H1 (cell line): ENCODE data around the gene TFF3. TPM values are rescaled to one million over a fixed set of nuclear protein-coding genes. Genes with fewer than 3 reads are reported as not detected.

Experiments
- CTCF ChIA-PET: fragments of 300-600 bp; sonication (Branson Sonifier 250); formaldehyde crosslinking; loops from one replicate; lab custom pipeline; 2021; ENCODE audit not compliant: partially characterized antibody; lab: Charles Lee
- POLR2A ChIA-PET: fragments of 300-600 bp; sonication (Branson Sonifier 250); formaldehyde crosslinking; loops from one replicate; lab custom pipeline; 2021; ENCODE audit warnings: inconsistent platforms; ENCODE audit not compliant: partially characterized antibody; lab: Charles Lee
- DNase-seq, 2 experiments: peaks; one replicate each; pipeline versions ENCODE4 v3.0.0 to v3.0.0-alpha.2; 2010 to 2022; ENCODE audit warnings: low spot score in 2 of 2, low read depth in 1 of 2, mixed read lengths in 1 of 2
- FAIRE-seq: peaks from 2 replicates; lab custom pipeline; 2011; peaks lifted over from hg19 to GRCh38; lab: Jason Lieb, UNC
- H2AFZ ChIP-seq: 2 replicates; pipeline ENCODE4 v1.8.1; 2012; ENCODE audit warnings: low read length, inconsistent platforms
- H2AK5ac ChIP-seq: 2 replicates; pipeline ENCODE4 v1.6.1; 2013; ENCODE audit warnings: low read depth, low read length
- H2BK120ac ChIP-seq: replicated peaks from 2 replicates; pipeline ENCODE3; 2013; ENCODE audit warnings: low read depth, low read length, inconsistent platforms
- H2BK12ac ChIP-seq: 2 replicates; pipeline ENCODE4 v1.6.1; 2013; ENCODE audit warnings: low read depth, low read length
- H2BK15ac ChIP-seq: 2 replicates; pipeline ENCODE4 v1.6.1; 2013; ENCODE audit warnings: low read length
- H2BK20ac ChIP-seq: 2 replicates; pipeline ENCODE4 v1.6.1; 2013; ENCODE audit warnings: low read length
- H2BK5ac ChIP-seq: 2 replicates; pipeline ENCODE4 v1.6.1; 2013; ENCODE audit warnings: low read depth, low read length
- H3K14ac ChIP-seq: 2 replicates; pipeline ENCODE4 v1.6.1; 2013; ENCODE audit warnings: inconsistent platforms; ENCODE audit not compliant: insufficient read length
- H3K18ac ChIP-seq: 2 replicates; pipeline ENCODE4 v1.6.1; 2013; ENCODE audit warnings: low read length; ENCODE audit errors: extremely low read depth
- H3K23ac ChIP-seq: 2 replicates; pipeline ENCODE4 v1.6.1; 2013; ENCODE audit warnings: inconsistent platforms; ENCODE audit not compliant: insufficient read length
- H3K23me2 ChIP-seq: 2 replicates; pipeline ENCODE4 v1.6.1; 2013; ENCODE audit warnings: low read depth, low read length
- H3K27ac ChIP-seq: 2 replicates; pipeline ENCODE4 v1.6.1; 2011; ENCODE audit warnings: low read depth, low read length, inconsistent platforms
- H3K27me3 ChIP-seq, 4 experiments: replicated peaks in 1 of 4; 1 replicate in 1 of 4; 2 replicates in 3 of 4; pipeline versions ENCODE4 v1.6.1 to v1.8.1; 2011 to 2013; ENCODE audit warnings: low read length in 3 of 4, mild to moderate bottlenecking in 3 of 4, inconsistent platforms in 2 of 4, mixed read lengths in 2 of 4, moderate library complexity in 1 of 4; ENCODE audit not compliant: control insufficient read depth in 3 of 4, insufficient read depth in 3 of 4; ENCODE audit errors: extremely low read depth in 1 of 4
- H3K36me3 ChIP-seq, 4 experiments: 2 replicates each; pipeline versions ENCODE4 v1.6.1 to v1.8.1; 2011 to 2013; ENCODE audit warnings: mild to moderate bottlenecking in 4 of 4, low read length in 3 of 4, moderate library complexity in 2 of 4, control low read depth in 1 of 4, inconsistent platforms in 1 of 4; ENCODE audit not compliant: insufficient read depth in 4 of 4, control insufficient read depth in 2 of 4
- H3K4ac ChIP-seq: replicated peaks from 2 replicates; pipeline ENCODE3; 2013; ENCODE audit warnings: low read length, low read depth, mixed read lengths, inconsistent platforms; ENCODE audit not compliant: insufficient read length
- H3K4me1 ChIP-seq, 4 experiments: replicated peaks in 1 of 4; 1 replicate in 1 of 4; 2 replicates in 3 of 4; pipeline versions ENCODE4 v1.6.1 to v1.8.1; 2011 to 2013; ENCODE audit warnings: low read length in 3 of 4, inconsistent platforms in 2 of 4, mixed read lengths in 1 of 4; ENCODE audit not compliant: insufficient read depth in 4 of 4, control insufficient read depth in 3 of 4
- H3K4me2 ChIP-seq, 2 experiments: 2 replicates each; pipeline versions ENCODE4 v1.6.1 to v1.8.1; 2011 to 2013; ENCODE audit warnings: low read depth in 2 of 2, low read length in 2 of 2, control low read depth in 1 of 2, inconsistent platforms in 1 of 2, mild to moderate bottlenecking in 1 of 2; ENCODE audit not compliant: insufficient read depth in 1 of 2
- H3K4me3 ChIP-seq, 4 experiments: fragments of 200-600, 300-600 bp in 1 of 4; sonication (generic), shearing (Covaris generic), sonication (Bioruptor Twin) in 1 of 4; 2 replicates each; pipeline versions ENCODE4 v1.5.1 to v1.8.1; 2011 to 2016; ENCODE audit warnings: low read length in 4 of 4, low read depth in 3 of 4, control low read depth in 2 of 4, inconsistent platforms in 2 of 4, mild to moderate bottlenecking in 2 of 4, mixed read lengths in 1 of 4, moderate library complexity in 1 of 4; ENCODE audit not compliant: insufficient read depth in 2 of 4; ENCODE audit errors: extremely low read depth in 1 of 4
- H3K56ac ChIP-seq: replicated peaks from 2 replicates; pipeline ENCODE3; 2013; ENCODE audit warnings: low read depth, mild to moderate bottlenecking, mixed read lengths, low read length, inconsistent platforms; ENCODE audit not compliant: insufficient read length
- H3K79me1 ChIP-seq: 2 replicates; pipeline ENCODE4 v1.6.1; 2013; ENCODE audit warnings: low read depth, low read length, control low read depth
- H3K79me2 ChIP-seq, 2 experiments: 2 replicates each; pipeline versions ENCODE4 v1.6.1 to v1.8.1; 2012 to 2013; ENCODE audit warnings: low read length in 2 of 2, mild to moderate bottlenecking in 2 of 2, inconsistent platforms in 1 of 2; ENCODE audit not compliant: insufficient read depth in 2 of 2, control insufficient read depth in 1 of 2
- H3K9ac ChIP-seq, 4 experiments: replicated peaks in 1 of 4; 1 replicate in 1 of 4; 2 replicates in 3 of 4; pipeline versions ENCODE4 v1.6.1 to v1.8.1; 2011 to 2013; ENCODE audit warnings: low read depth in 3 of 4, low read length in 3 of 4, control low read depth in 2 of 4, mild to moderate bottlenecking in 2 of 4, moderate library complexity in 2 of 4, inconsistent platforms in 1 of 4; ENCODE audit errors: extremely low read depth in 1 of 4
- H3K9me3 ChIP-seq, 2 experiments: 2 replicates each; pipeline versions ENCODE4 v1.6.1 to v1.8.1; 2012 to 2013; ENCODE audit warnings: mild to moderate bottlenecking in 2 of 2, moderate library complexity in 2 of 2, control low read depth in 1 of 2, inconsistent platforms in 1 of 2, low read depth in 1 of 2, low read length in 1 of 2, mixed read lengths in 1 of 2; ENCODE audit not compliant: insufficient read depth in 2 of 2
- H4K20me1 ChIP-seq, 2 experiments: replicated peaks in 1 of 2; 2 replicates each; pipeline versions ENCODE3 to v1.8.1; 2011 to 2013; ENCODE audit warnings: inconsistent platforms in 2 of 2, low read length in 2 of 2, mild to moderate bottlenecking in 1 of 2; ENCODE audit not compliant: insufficient read depth in 2 of 2, control insufficient read depth in 1 of 2
- H4K5ac ChIP-seq: 2 replicates; pipeline ENCODE4 v1.6.1; 2013; ENCODE audit warnings: low read length, low read depth, mixed read lengths, inconsistent platforms; ENCODE audit not compliant: insufficient read length
- H4K8ac ChIP-seq: 2 replicates; pipeline ENCODE4 v1.8.0; 2013; ENCODE audit warnings: mild to moderate bottlenecking, moderate library complexity, low read length, inconsistent platforms; ENCODE audit not compliant: insufficient read depth; ENCODE audit errors: extremely low read depth
- H4K91ac ChIP-seq: replicated peaks from 2 replicates; pipeline ENCODE3; 2013; ENCODE audit warnings: low read length, mixed read lengths, inconsistent platforms; ENCODE audit not compliant: insufficient read length
- CBX8 ChIP-seq: fragments of 300-800, 300-1000 bp; sonication (generic); IDR thresholded peaks from 2 replicates; pipeline ENCODE4 v1.7.1; 2016; ENCODE audit warnings: low read depth, low read length, borderline replicate concordance
- EGR1 ChIP-seq: IDR thresholded peaks from 2 replicates; pipeline ENCODE4 v1.6.1; 2011; ENCODE audit warnings: low read depth, low read length, borderline replicate concordance
- GTF2F1 ChIP-seq: IDR thresholded peaks from 2 replicates; pipeline ENCODE4 v1.6.1; 2012; ENCODE audit warnings: low read depth, low read length, improper control_type of control experiment, borderline replicate concordance
- PHF8 ChIP-seq: fragments of 200-600 bp; sonication (generic); conservative IDR thresholded peaks from 2 replicates; pipeline ENCODE4 v1.7.1; 2012; ENCODE audit warnings: low read depth, mild to moderate bottlenecking, inconsistent platforms, low read length, moderate library complexity
- RFX5 ChIP-seq: IDR thresholded peaks from 2 replicates; pipeline ENCODE4 v1.6.1; 2011; ENCODE audit warnings: low read depth, low read length, improper control_type of control experiment, borderline replicate concordance
- SP4 ChIP-seq: IDR thresholded peaks from 2 replicates; pipeline ENCODE4 v1.6.1; 2012; ENCODE audit warnings: low read length, inconsistent platforms
- SUZ12 ChIP-seq: fragments of 200-600 bp; sonication (generic); IDR thresholded peaks from 2 replicates; pipeline ENCODE4 v1.6.1; 2012; ENCODE audit warnings: mild to moderate bottlenecking, inconsistent platforms, low read length, moderate library complexity, mixed read lengths
- TAF1 ChIP-seq: IDR thresholded peaks from 2 replicates; pipeline ENCODE4 v1.6.1; 2011; ENCODE audit warnings: mild to moderate bottlenecking, low read depth, low read length
- TCF12 ChIP-seq: IDR thresholded peaks from 2 replicates; pipeline ENCODE4 v1.6.1; 2011; ENCODE audit warnings: low read depth, mild to moderate bottlenecking, low read length
- WGBS, 2 experiments: shearing (Covaris generic) in 1 of 2; methylation state at CpG; one replicate each; pipeline versions ENCODE4 v1.1.6 to v1.1.7; 2013 to 2015; ENCODE audit warnings: low lambda C conversion rate in 2 of 2, mixed read lengths in 2 of 2, inconsistent platforms in 1 of 2, low coverage in 1 of 2, missing lambda C conversion rate in 1 of 2; ENCODE audit not compliant: insufficient replicate concordance in 2 of 2, insufficient coverage in 1 of 2, insufficient read length in 1 of 2; ENCODE audit errors: extremely low coverage in 1 of 2, missing lambda C conversion rate in 1 of 2; 5-methylcytosine and 5-hydroxymethylcytosine counted together
- polyA plus RNA-seq, 7 experiments: library from polyadenylated mRNA; depleted of rRNA in 3 of 7; stranded (reverse) in 5 of 7; unstranded in 2 of 7; fragments of >200 nt in 5 of 7; fragments of 200-250 nt in 2 of 7; gene quantifications; 1 replicate in 5 of 7; 2 replicates in 1 of 7; 4 replicates in 1 of 7; pipeline versions ENCODE4 v1.2.1 to v1.2.3, GENCODE V29; 2011 to 2013; ENCODE audit warnings: missing spikeins in 2 of 7, mixed read lengths in 2 of 7
- total RNA-seq: library from RNA; stranded (reverse); fragmentation: NEBNext Ultra II Directional; extraction: Animal tissue kit (Norgen Biotek cat#: 25700); gene quantifications from 2 replicates; pipeline ENCODE4 v1.2.1, GENCODE V29; 2021

Gene TFF3
- total and polyA plus RNA-seq, 2 of the 8 experiments (the other 6 are each of a cell fraction or from before 2014, with no cell fraction given): 1.7 to 6.7 TPM

DNA sequence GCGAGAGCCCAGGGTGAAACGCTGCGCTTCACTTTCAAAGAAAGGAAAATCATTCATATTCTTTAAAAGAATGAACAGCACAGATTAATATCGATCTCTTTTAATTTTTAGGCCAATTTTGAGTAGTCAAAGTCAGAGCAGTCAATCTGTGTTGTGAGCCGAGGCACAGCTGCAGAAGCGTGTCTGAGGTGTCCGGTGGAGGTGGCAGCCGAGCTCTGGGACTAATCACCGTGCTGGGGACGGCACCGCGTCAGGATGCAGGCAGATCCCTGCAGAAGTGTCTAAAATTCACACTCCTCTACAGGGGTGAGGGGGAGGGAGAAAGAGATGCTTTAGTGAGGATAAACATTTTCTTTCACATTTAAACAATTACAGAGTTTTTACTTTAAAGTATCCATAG lies 47.0 kb upstream of the TFF3 start:
- Histone ChIP-seq H3K18ac (no peak overlapping the region), H4K20me1 (no peaks in the 10 kb centered on the region), H2BK12ac (no peak overlapping the region), H3K56ac (no peak overlapping the region), H3K4me3 (no peak overlapping the region), H2BK15ac (no peak overlapping the region), H4K8ac (no peak overlapping the region), H2BK120ac (no peak overlapping the region), H3K4me1 (no peaks in the 10 kb centered on the region; a peak in 2 of 7 replicates), H3K4ac (no peak overlapping the region), H4K5ac (no peak overlapping the region), H3K9ac (no peak overlapping the region), H2BK5ac (no peak overlapping the region), H4K91ac (no peak overlapping the region), H3K79me2 (no peaks in the 10 kb centered on the region), H3K14ac (no peak overlapping the region), H3K4me2 (no peak overlapping the region), H3K27ac (no peak overlapping the region), H3K79me1 (no peaks in the 10 kb centered on the region; the same call in 1 of the 2 replicates), H3K23ac (no peak overlapping the region), H2AK5ac (no peak overlapping the region), H3K23me2 (no peaks in the 10 kb centered on the region), H2AFZ (no peak overlapping the region), H3K9me3 (peaks cover 8 to 9% of the 10 kb centered on the region in 2 experiments), H2BK20ac (no peak overlapping the region), H3K27me3 (no peaks in the 10 kb centered on the region), H3K36me3 (no peaks in the 10 kb centered on the region)
- POLR2A ChIA-PET: interaction anchor here (1.0 kb wide), 1 partner anchor 24 kb away, joined by 3 read pairs; no protein-coding TSS in a partner anchor
- no peak for DNase-seq
- CTCF ChIA-PET: interaction anchor here (0.7 to 4.0 kb wide), 7 partner anchors 12 to 233 kb away, joined by 3 to 28 read pairs (median 5); no protein-coding TSS in a partner anchor
- TF ChIP-seq RFX5: no peak
- no peak for TF ChIP-seq EGR1
- TF ChIP-seq TAF1: no peak
- TF ChIP-seq TCF12: no peak
- TF ChIP-seq CBX8: no peak
- no peak for TF ChIP-seq SP4
- TF ChIP-seq SUZ12: no peak
- TF ChIP-seq PHF8: no peak
- no peak for TF ChIP-seq GTF2F1
- FAIRE-seq: no peak
- 87% methylated on average over 12 of the region's 12 CpGs; no CpG with 5 or more reads in 1 of the 2 experiments for WGBS, 2 experiments
